HG03139 (cell line): ENCODE results near the gene TMEM132D.

ENCODE experiments used
- ATAC-seq: cut with Tn5 transposase; IDR thresholded peaks from one replicate; pipeline ENCODE4 v1.9.1; 2021; ENCODE audit not compliant: unreplicated experiment

TMEM132D gene

GRCh38 chr12:129606239-129606638, 297.6 kb downstream of the TMEM132D start:
- no peak for ATAC-seq

GRCh38 chr12:129605666-129606065, 298.2 kb downstream of the TMEM132D start:
- ATAC-seq = no peak

- no peak for ATAC-seq
Measured at GRCh38 chr12:129604506-129604905, 299.3 kb downstream of the TMEM132D start.

GRCh38 chr12:129599406-129599805, 304.4 kb downstream of the TMEM132D start:
- no peak for ATAC-seq

GRCh38 chr12:129594098-129594497, 309.7 kb downstream of the TMEM132D start:
- no peak for ATAC-seq

- ATAC-seq = no peak
Measured at GRCh38 chr12:129592449-129592848, 311.4 kb downstream of the TMEM132D start.

- no peak for ATAC-seq
Measured at GRCh38 chr12:129589503-129589902, 314.3 kb downstream of the TMEM132D start.

GRCh38 chr12:129588142-129588541, 315.7 kb downstream of the TMEM132D start:
- no peak for ATAC-seq

GRCh38 chr12:129585296-129585695, 318.5 kb downstream of the TMEM132D start:
- no peak for ATAC-seq

- no peak for ATAC-seq
Measured at GRCh38 chr12:129579879-129580278, 323.9 kb downstream of the TMEM132D start.

GRCh38 chr12:129571901-129572494, 331.8 kb downstream of the TMEM132D start:
- no peak for ATAC-seq

GRCh38 chr12:129570796-129571400, 332.9 kb downstream of the TMEM132D start:
- no peak for ATAC-seq

- ATAC-seq = no peak
Measured at GRCh38 chr12:129566800-129567199, 337.0 kb downstream of the TMEM132D start.

GRCh38 chr12:129564768-129565167, 339.1 kb downstream of the TMEM132D start:
- no peak for ATAC-seq

- no peak for ATAC-seq
Measured at GRCh38 chr12:129563266-129563665, 340.6 kb downstream of the TMEM132D start.

GRCh38 chr12:129561304-129561703, 342.5 kb downstream of the TMEM132D start:
- ATAC-seq = no peak

- no peak for ATAC-seq
Measured at GRCh38 chr12:129559776-129560175, 344.0 kb downstream of the TMEM132D start.

- ATAC-seq = no peak
Measured at GRCh38 chr12:129558036-129558435, 345.8 kb downstream of the TMEM132D start.

- no peak for ATAC-seq
Measured at GRCh38 chr12:129556082-129556481, 347.7 kb downstream of the TMEM132D start.

- no peak for ATAC-seq
Measured at GRCh38 chr12:129552996-129553750, 350.7 kb downstream of the TMEM132D start.

GRCh38 chr12:129551441-129551840, 352.4 kb downstream of the TMEM132D start:
- no peak for ATAC-seq

- no peak for ATAC-seq
Measured at GRCh38 chr12:129550353-129550752, 353.5 kb downstream of the TMEM132D start.
